ENCODE results near the gene GALNT18. TPM values are rescaled to one million over a fixed set of nuclear protein-coding genes. Genes with fewer than 3 reads are reported as not detected.

GALNT18 gene
- total RNA-seq, 1 experiment from 2014 or later: 9.2 TPM

- CTCF ChIA-PET: no interaction called here
Measured at GRCh38 chr11:11279956-11280689, 341.7 kb downstream of the GALNT18 start.

GRCh38 chr11:11272254-11272653 lies 349.6 kb downstream of the GALNT18 start:
- H3K27me3 Mint-ChIP-seq (ENCODE audit: unreplicated experiment): no peaks in the 10 kb centered on the region
- intact Hi-C loops (cut with micrococcal nuclease; ENCODE audit: unreplicated experiment): no loop called here
- no peak overlapping the region for H3K27ac Mint-ChIP-seq (ENCODE audit: unreplicated experiment)
- H3K4me1 Mint-ChIP-seq (ENCODE audit: low read depth, unreplicated experiment): peaks cover 4% of the 10 kb centered on the region
- CTCF ChIA-PET: no interaction called here
- H3K9me3 Mint-ChIP-seq (ENCODE audit: low read depth, unreplicated experiment): no peaks in the 10 kb centered on the region
- no peak for DNase-seq
- no peak overlapping the region for H3K4me3 Mint-ChIP-seq (ENCODE audit: low read depth, unreplicated experiment)
- TF ChIP-seq CTCF (IDR thresholded peaks at IDR 0.05; ENCODE audit: unreplicated experiment): no peak
- no TSS peak for BruUV-seq (replicated peaks)
- H3K36me3 Mint-ChIP-seq (ENCODE audit: insufficient read depth, unreplicated experiment): no peaks in the 10 kb centered on the region

More at GRCh38 chr11:11279956-11280689, 341.7 kb downstream of the GALNT18 start:
- intact Hi-C loops (cut with micrococcal nuclease; ENCODE audit: unreplicated experiment): no loop called here
- no peak for TF ChIP-seq CTCF (IDR thresholded peaks at IDR 0.05; ENCODE audit: unreplicated experiment)
- Mint-ChIP-seq H3K4me3 (ENCODE audit: low read depth, unreplicated experiment) (no peak overlapping the region), H3K27me3 (ENCODE audit: unreplicated experiment) (no peaks in the 10 kb centered on the region), H3K4me1 (ENCODE audit: low read depth, unreplicated experiment) (no peaks in the 10 kb centered on the region), H3K9me3 (ENCODE audit: low read depth, unreplicated experiment) (no peaks in the 10 kb centered on the region), H3K27ac (ENCODE audit: unreplicated experiment) (no peak overlapping the region), H3K36me3 (ENCODE audit: insufficient read depth, unreplicated experiment) (no peaks in the 10 kb centered on the region)
- no TSS peak for BruUV-seq (replicated peaks)
- no peak for DNase-seq

DNA sequence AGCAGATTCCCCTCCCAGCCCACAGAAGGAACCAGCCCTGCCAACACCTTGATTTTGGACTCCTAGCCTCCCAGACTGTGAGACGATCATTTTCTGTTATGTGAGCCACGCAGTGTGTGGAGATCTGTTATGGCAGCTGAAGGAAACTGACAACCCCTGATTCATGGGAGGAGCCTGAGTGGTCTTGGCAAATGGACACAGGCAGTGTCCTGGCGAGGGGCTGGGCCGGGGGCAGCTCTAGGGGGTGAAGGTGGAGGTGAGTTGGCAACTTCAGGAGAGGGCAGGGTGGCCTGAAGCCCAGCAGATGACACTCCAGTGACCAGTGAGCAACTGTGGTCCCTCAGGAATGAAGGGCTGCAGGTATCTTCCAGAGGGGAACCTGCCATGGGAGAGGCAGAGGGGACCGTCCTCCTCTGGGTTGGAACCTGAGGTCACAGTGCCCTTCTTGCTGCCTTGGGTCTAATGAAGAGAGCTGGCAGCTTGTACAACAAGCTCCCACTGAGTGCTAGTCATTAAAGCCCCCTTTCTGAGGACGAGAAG lies 351.5 kb downstream of the GALNT18 start:
- CTCF ChIA-PET: no interaction called here
- DNase-seq: no peak
- no peaks in the 10 kb centered on the region for H3K36me3 Mint-ChIP-seq (ENCODE audit: insufficient read depth, unreplicated experiment)
- H3K27me3 Mint-ChIP-seq (ENCODE audit: unreplicated experiment): no peaks in the 10 kb centered on the region
- H3K4me3 Mint-ChIP-seq (ENCODE audit: low read depth, unreplicated experiment): no peak overlapping the region
- H3K27ac Mint-ChIP-seq (ENCODE audit: unreplicated experiment): no peak overlapping the region
- no peak for TF ChIP-seq CTCF (IDR thresholded peaks at IDR 0.05; ENCODE audit: unreplicated experiment)
- intact Hi-C loops (cut with micrococcal nuclease; ENCODE audit: unreplicated experiment): no loop called here
- H3K4me1 Mint-ChIP-seq (ENCODE audit: low read depth, unreplicated experiment): peaks cover 16% of the 10 kb centered on the region
- no TSS peak for BruUV-seq (replicated peaks)
- H3K9me3 Mint-ChIP-seq (ENCODE audit: low read depth, unreplicated experiment): no peaks in the 10 kb centered on the region

- H3K27ac Mint-ChIP-seq (ENCODE audit: unreplicated experiment): no peak overlapping the region
- TF ChIP-seq CTCF (IDR thresholded peaks at IDR 0.05; ENCODE audit: unreplicated experiment): no peak
- H3K9me3 Mint-ChIP-seq (ENCODE audit: low read depth, unreplicated experiment): no peaks in the 10 kb centered on the region
- CTCF ChIA-PET: interaction anchor here (0.6 kb wide), 1 partner anchor 21 kb away, joined by 3 read pairs; no protein-coding TSS in a partner anchor
- H3K4me1 Mint-ChIP-seq (ENCODE audit: low read depth, unreplicated experiment): peaks cover 20% of the 10 kb centered on the region
- H3K36me3 Mint-ChIP-seq (ENCODE audit: insufficient read depth, unreplicated experiment): no peaks in the 10 kb centered on the region
- BruUV-seq (replicated peaks): no TSS peak
- intact Hi-C loops (cut with micrococcal nuclease; ENCODE audit: unreplicated experiment): loop anchor here (5.0 kb wide), 1 partner anchor 519 kb away; no protein-coding TSS in a partner anchor
- DNase-seq: no peak
- no peaks in the 10 kb centered on the region for H3K27me3 Mint-ChIP-seq (ENCODE audit: unreplicated experiment)
- no peak overlapping the region for H3K4me3 Mint-ChIP-seq (ENCODE audit: low read depth, unreplicated experiment)
Measured at GRCh38 chr11:11268706-11269105, 353.1 kb downstream of the GALNT18 start.

All from Calu3 (cell line).